NCI-H82 treated with DMSO at 0.1 percent for 48 hours (cell line): ENCODE results near the gene PTPN1.
"Not testable (repeated sequence)": the region's sequence is repeated elsewhere in the genome, so short reads cannot be mapped to it uniquely, and the experiment has no call there.

Experiments
- DNase-seq: peaks from one replicate; lab custom pipeline; 2025; ENCODE audit not compliant: unreplicated experiment; lab: John Stamatoyannopoulos, UW

PTPN1 gene

DNA sequence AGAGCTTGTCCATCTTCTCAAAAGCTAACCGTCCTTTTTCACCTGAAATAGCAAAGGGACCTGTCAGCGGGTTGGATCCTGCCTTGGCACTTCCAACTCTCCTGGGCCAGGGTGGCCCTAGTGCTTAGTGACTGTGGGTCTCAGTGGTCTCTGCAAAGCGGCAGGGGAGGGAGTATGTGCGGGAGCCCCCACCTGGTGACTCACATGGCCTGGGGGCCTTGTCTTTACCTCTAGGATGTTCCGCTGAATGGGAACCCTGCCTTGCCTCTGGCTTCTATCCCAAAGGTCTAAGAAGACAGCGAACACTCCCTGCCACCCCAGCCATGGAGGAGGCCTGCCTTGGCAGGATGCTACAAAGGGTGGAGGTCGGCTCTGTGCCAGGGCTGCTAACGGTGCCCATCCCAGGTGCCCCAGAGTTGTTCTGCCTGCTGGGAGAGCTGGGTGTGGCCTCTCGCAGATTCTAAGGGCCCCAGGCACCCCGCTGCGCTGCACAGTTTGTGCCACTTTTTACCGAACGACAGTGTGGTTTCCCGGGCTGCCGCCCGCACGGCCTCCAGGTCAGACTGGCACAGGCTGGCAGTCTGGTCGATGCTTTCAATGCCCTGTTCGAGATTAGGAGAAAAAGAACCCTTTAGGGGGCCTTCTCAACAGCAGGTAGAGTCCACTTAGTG is 77.2 kb downstream of the PTPN1 start:
- no peak for DNase-seq

DNA sequence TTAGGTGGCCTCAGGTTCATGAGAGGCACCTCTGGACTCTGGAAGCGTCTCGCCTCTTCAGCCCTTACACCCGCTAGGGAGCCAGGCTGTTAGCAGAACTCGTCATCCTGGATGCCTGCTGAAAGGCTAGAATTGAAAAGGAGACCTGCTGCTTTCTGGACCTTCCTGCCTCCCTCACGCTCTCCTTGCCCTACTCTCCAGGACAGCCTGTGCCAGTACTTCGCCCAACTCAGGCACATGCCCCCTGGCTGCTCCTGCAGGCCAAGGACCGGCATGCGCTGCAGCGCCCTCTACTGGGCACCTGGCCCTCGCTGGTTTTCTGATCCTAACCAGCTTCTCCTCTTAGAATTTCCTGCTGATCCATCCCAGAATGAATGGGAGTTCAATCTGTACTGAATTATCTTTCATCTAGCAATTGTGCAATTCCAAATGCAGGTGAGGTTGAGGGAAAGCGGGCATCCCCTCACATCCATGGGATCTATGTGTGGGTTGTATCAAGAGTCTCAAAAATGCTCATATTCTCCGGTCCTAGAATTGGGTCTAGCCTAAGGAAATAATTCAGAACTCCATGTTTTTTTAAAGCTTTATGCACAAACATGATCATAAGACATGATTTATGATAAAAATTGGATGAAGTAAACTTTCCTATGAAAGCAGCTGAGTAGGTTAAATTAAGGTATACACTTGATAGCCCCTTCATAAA is 78.0 kb downstream of the PTPN1 start:
- no peak for DNase-seq

DNA sequence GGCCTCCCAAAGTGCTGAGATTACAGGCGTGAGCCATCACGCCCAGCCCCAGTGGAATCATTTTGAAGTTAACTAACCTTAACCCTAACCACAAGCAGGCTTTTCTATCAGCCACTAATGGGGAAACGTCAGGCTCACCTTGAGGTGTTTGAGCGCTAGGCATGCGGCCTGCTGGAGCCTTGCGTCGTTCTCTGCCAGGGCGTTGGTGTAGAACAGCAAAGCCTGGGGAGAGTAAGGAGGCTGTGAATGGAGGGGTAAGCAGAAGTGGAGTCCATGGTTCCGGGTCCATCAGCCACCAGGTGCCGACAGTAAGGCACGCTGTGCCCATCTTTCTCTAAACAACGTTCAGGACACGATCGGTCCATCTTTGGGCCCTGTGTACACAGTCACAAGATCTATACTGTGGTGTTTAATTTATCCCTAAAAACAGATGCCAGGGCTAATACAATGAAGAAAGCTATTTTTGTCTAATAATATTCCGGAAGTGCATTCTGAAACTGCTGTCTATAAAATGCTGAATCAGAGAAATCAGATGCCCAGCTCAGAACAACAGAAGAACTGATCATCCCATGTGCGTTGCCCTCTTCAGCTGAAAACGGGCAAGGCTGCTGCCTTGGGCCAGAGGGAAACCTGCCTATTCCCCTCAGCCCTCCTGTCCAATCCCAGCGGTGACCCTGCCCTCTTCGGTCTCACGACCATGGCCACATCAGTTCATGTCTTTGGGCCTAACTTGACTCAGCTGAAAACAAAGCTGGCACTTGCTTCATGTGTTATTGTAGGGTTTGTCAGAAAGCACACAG is 79.6 kb downstream of the PTPN1 start:
- DNase-seq = no peak

GRCh38 chr20:50590348-50590664 is 80.1 kb downstream of the PTPN1 start:
- no peak for DNase-seq

DNA sequence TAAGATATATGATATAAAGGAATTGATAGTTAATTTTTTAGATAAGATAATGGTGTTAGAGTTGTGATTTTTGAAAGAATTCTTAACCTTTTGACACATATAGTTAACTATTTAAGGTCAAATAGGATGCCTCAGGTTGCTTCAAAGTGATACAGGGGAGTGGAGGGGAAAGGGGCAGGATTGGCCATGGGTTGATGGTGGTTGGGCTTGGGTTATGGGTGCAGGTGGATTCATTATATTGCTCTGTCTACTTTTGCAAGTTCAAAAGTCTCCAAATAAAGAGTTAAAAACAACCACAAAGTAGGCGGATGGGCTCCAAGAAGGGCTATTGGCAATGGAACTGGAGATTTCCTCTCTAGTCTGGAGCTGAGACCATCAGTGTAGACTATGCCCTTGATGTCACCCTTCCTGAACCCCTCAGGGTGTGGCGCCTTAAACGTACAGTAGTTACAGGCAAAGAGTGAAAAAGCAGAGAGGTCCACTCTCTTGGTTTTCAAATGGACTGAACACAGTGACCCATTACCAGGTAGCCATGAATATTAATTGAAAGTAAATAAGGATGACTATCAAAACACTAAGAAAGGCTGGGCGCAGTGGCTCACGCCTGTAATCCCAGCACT is 81.2 kb downstream of the PTPN1 start:
- DNase-seq = no peak

DNA sequence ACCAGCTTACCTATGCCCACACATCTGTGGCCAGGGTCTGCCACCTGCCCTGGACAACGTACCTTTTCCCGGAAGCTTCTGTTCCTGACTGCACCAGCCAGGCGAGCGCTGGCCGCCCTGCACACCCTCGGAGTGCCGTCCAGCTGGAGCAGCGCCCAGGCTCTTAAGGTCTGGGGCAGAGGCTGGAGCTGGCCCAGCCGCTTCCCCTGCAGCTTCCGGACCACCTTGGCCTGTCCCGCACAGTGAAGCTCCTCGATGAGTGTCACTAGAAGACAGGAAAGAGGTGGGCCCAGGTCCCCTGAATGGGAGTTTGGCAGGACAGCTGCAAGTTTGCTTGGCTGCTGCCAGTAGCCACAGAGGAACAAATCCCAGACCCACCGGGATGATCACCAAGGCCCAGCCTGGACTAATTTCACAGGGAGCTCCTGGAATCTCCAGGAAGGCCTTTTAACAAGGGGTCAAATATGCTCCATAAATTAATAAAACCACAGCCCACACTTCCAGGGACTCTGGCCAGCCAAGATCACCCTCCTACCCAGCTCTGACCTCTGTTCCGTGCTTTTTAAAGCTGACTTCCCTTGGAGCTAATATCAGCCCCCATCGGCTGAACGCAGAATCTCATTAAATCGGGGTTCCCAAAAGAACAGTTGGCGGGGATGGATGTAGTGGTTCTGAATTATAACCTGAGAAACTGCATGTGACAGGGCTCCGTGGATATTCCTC is 82.3 kb downstream of the PTPN1 start:
- no peak for DNase-seq

DNA sequence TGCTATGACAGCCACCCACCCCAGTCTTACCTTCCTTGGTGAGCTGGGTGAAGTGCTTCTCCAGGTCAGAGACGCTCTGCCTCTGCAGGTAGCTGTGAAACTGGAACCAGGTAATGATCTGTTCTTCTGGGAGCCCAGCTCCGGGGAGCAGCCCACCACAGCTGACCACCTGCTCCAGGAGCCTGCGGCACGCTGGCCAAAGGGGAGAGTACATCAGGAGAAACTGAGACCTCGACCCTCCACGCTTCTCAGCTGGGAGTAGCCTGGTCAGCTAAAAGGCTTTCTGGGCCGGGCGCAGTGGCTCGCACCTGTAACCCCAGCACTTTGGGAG is 82.8 kb downstream of the PTPN1 start:
- no peak for DNase-seq

DNA sequence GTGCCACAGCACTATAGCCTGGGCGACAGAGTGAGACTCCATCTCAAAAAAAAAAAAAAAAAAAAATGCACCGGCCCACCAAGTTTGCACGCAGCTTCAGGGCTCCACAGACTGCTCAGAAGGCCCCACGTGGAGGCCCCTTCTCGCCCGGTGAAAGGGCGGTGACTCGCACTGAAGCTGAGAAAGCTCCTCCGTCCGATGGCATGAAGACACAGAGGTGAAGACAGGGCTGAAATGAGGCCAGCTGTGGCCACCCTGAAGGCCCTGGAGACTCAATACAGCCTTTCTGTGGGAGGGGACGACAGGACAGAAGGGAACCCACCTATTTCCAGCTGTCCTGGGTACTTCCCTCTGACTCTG is 84.0 kb downstream of the PTPN1 start:
- no peak for DNase-seq

GRCh38 chr20:50594591-50595432 is 84.6 kb downstream of the PTPN1 start:
- DNase-seq = no peak

DNA sequence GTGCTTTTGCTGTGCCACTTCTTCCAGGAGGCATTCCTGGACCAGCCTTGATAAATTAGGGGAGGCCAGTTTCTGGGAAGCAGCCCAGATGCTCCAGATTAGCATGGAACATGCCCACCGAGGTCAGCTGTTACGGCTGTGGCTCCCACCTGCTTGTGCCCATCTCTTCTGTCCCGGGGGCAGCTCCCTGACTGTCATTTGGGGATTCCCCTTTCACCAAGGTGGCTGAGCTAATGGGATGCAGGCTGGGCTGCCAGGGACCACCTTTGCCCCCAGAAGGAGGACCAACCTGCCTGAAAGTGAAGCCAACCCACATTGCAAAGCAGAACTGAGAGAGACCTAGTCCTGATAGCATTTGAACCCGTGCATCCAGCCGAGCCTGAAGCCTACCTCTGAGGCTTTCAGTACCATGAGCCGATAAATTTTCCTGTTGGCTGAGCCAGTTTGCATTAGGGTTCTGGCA is 85.3 kb downstream of the PTPN1 start:
- DNase-seq = no peak

GRCh38 chr20:50595988-50596693 is 86.0 kb downstream of the PTPN1 start:
- DNase-seq = no peak

- DNase-seq = no peak
These were observed 86.5 kb downstream of the PTPN1 start for GRCh38 chr20:50596694-50597021.

DNA sequence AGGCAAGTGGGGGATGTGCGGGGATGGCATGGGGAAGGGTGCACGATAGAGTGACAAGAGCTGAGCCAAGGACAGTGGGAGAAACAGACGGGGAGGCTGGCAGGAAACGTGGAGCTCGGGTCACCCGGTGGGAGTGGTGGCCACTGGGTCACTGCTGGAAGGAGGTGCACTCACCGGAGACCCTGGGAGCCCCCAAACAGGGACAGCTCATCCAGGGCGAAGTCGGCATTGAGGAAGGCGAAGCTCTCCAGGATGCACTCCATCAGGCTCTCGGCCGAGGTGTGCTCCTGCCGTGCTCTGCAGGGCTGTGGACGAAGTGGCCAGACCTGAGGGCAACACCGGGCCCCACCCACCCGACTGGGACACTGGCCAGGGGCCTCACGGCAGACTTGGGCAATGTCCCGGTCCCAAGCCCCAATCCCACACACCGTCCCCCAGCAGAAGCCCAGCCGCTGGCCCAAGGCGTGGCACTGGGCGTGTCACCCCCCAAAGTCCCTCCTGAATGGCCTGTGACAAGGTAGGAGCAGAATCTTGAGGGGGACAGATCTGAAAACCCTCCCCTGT is 87.3 kb downstream of the PTPN1 start:
- DNase-seq = no peak

DNA sequence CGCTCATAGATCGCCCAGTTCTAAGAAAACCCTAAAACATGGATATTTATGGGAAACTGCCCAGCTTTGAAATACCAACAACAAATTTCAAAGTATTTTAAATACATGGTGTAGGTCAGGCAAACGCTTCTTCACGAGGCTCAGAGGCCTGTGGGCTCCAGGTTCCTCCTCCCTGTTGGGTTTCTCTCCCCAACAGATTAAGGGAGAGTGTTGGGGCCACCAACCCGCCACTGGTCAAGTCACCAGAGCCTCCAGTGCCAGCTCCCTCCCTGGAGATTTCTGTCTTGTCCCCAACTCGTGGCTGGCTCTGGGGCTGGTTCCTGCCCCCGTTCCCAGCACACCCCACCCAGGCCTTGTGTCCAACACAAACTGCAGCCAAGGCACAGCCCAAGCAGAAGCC is 87.9 kb downstream of the PTPN1 start:
- DNase-seq = no peak

DNA sequence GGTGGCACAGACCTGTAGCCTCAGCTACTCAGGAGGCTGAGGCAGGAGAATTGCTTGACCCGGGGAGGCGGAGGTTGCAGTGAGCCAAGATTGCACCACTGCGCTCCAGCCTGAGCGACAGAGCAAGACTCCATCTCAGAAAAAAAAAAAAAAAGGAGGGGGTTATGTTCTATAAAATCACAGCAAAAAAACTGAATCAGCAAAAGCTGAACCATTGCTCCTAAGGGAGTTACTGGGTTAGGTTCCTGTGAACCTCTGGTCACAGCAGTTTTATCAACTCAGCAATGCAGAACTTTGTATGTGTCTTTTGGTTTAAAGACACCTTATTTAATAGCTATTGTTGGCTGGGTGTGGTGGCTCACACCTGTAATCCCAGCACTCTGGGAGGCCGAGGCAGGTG is 88.6 kb downstream of the PTPN1 start:
- not testable (repeated sequence) for DNase-seq

- no peak for DNase-seq
These were observed 90.2 kb downstream of the PTPN1 start for GRCh38 chr20:50600281-50600895.

DNA sequence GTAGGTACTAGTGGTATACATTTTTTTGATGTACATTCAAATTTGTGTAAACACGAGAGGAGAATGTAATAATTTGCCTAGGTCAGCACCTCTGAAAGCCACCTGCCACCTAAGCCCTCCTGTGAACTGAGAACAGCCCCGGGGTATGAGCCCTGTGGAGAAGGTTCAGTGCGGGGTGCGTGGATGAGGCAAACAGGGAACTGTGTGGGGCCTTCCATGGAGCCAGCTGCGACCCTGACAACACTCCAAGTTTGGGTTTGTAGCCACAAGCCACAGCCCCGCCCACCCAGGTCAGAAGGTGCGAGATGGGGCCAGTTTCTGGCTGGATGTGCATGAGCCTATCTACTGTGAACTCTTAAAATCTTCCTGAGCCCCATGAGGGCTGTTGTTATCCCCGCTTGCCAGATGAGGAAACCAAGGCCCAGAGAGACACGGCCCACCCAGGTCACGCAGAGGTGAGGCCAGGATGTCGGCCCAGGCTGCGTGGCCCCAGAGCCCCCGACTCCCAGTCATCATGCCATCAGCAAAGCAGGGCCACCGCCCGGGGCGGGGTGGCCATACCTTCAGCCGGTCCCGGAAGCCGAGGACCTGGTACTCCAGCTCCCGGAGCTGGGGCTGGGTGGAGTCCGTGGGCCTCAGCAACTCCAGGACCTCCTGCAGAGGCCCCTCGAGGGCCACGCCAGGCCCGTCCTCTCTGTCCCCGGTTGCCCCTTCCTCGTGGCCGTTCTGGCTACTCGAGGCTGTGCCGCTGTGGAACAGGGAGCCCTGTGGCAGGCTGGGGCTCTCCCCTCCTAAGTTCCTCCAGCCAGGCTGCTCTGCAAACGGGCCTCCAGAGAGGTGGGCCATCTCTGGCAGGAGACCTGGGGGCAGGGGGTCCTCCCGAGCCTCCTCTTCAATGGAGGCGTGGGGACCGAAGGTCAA is 91.6 kb downstream of the PTPN1 start:
- no peak for DNase-seq

- no peak for DNase-seq
These were observed 92.4 kb downstream of the PTPN1 start for GRCh38 chr20:50602432-50603088.
